Stimulated activated CD4-positive, alpha-beta T cell treated with anti-CD3 and anti-CD28 coated beads, Interleukin-15, amount 100 ng/mL, for 24 hours (primary cell): ENCODE data around the gene ARFGAP3.
"Not testable (repeated sequence)": the region's sequence is repeated elsewhere in the genome, so short reads cannot be mapped to it uniquely, and the experiment has no call there.

Source experiments
- DNase-seq: peaks from one replicate; pipeline ENCODE4 v3.0.0-alpha.2; 2020

The ARFGAP3 gene

GRCh38 chr22:42763965-42764480 is 93.0 kb downstream of the ARFGAP3 start:
- DNase-seq = no peak

GRCh38 chr22:42760806-42761565 is 96.1 kb downstream of the ARFGAP3 start:
- no peak for DNase-seq

- no peak for DNase-seq
Measured at GRCh38 chr22:42758931-42759629, 98.0 kb downstream of the ARFGAP3 start.

- not testable (repeated sequence) for DNase-seq
Measured at GRCh38 chr22:42755553-42755952, 101.5 kb downstream of the ARFGAP3 start.

- not testable (repeated sequence) for DNase-seq
Measured at GRCh38 chr22:42755121-42755520, 102.0 kb downstream of the ARFGAP3 start.

GRCh38 chr22:42754658-42755057 is 102.4 kb downstream of the ARFGAP3 start:
- no peak for DNase-seq

GRCh38 chr22:42752912-42753311 is 104.2 kb downstream of the ARFGAP3 start:
- DNase-seq = no peak

GRCh38 chr22:42752230-42752746 is 104.8 kb downstream of the ARFGAP3 start:
- DNase-seq = no peak

GRCh38 chr22:42750421-42750820 is 106.7 kb downstream of the ARFGAP3 start:
- not testable (repeated sequence) for DNase-seq

GRCh38 chr22:42747701-42748513 is 109.2 kb downstream of the ARFGAP3 start:
- no peak for DNase-seq
